DOHH2 (cell line): Measurements from ENCODE around the gene KCNJ14.

ENCODE experiments used
- H3F3A ChIP-seq: fragments of 200-600 bp; sonication (generic), shearing (Covaris generic); 2 replicates; pipeline ENCODE4 v1.6.0; 2016; ENCODE audit warnings: antibody characterized with exemption, mild to moderate bottlenecking; ENCODE audit not compliant: control insufficient read depth, insufficient read depth
- H3K27ac ChIP-seq: fragments of 200-600 bp; sonication (generic); 2 replicates; pipeline ENCODE4 v1.5.1; 2014; ENCODE audit warnings: low read depth, mild to moderate bottlenecking, low read length, moderate library complexity
- H3K27me3 ChIP-seq: fragments of 200-600 bp; sonication (generic); 2 replicates; pipeline ENCODE4 v1.6.1; 2014; ENCODE audit warnings: mild to moderate bottlenecking, low read length, mixed read lengths; ENCODE audit not compliant: control insufficient read depth
- H3K36me3 ChIP-seq: fragments of 200-600 bp; sonication (generic); 2 replicates; pipeline ENCODE4 v1.6.1; 2014; ENCODE audit warnings: mild to moderate bottlenecking, low read length, moderate library complexity, mixed read lengths; ENCODE audit not compliant: control insufficient read depth
- H3K4me1 ChIP-seq: fragments of 200-600 bp; sonication (generic); 2 replicates; pipeline ENCODE4 v1.6.1; 2014; ENCODE audit warnings: mild to moderate bottlenecking, low read length, mixed read lengths; ENCODE audit not compliant: control insufficient read depth
- H3K4me2 ChIP-seq: fragments of 200-600 bp; sonication (generic); 2 replicates; pipeline ENCODE4 v1.6.0; 2014; ENCODE audit warnings: mild to moderate bottlenecking, low read length, moderate library complexity
- H3K4me3 ChIP-seq: fragments of 200-600 bp; sonication (generic); 2 replicates; pipeline ENCODE4 v1.5.1; 2014; ENCODE audit warnings: mild to moderate bottlenecking, low read length, mixed read lengths
- H3K79me2 ChIP-seq: fragments of 200-600 bp; sonication (generic); 2 replicates; pipeline ENCODE4 v1.6.1; 2014; ENCODE audit warnings: mild to moderate bottlenecking, low read length, mixed read lengths; ENCODE audit not compliant: control insufficient read depth
- H3K9me2 ChIP-seq: fragments of 200-600 bp; sonication (generic); replicated peaks from 2 replicates; pipeline ENCODE4 v1.6.1; 2014; ENCODE audit warnings: mild to moderate bottlenecking, low read length, mixed read lengths; ENCODE audit not compliant: control insufficient read depth
- H3K9me3 ChIP-seq: fragments of 200-600 bp; sonication (generic); 2 replicates; pipeline ENCODE4 v1.6.1; 2014; ENCODE audit warnings: antibody characterized with exemption, low read length, mixed read lengths; ENCODE audit not compliant: control insufficient read depth, insufficient read depth
- H4K20me1 ChIP-seq: fragments of 200-600 bp; sonication (generic); 2 replicates; pipeline ENCODE4 v1.6.0; 2014; ENCODE audit warnings: low read depth, mild to moderate bottlenecking, antibody characterized with exemption, low read length, moderate library complexity; ENCODE audit not compliant: control insufficient read depth, insufficient read depth
- EZH2phosphoT487 ChIP-seq: fragments of 200-600 bp; sonication (generic); IDR thresholded peaks from 2 replicates; pipeline ENCODE4 v1.6.1; 2017; ENCODE audit warnings: borderline replicate concordance, mild to moderate bottlenecking, antibody characterized with exemption, low read length, moderate library complexity, mixed read lengths
- TF ChIP-seq, protein P1 (sequence below): fragments of 200-600 bp; sonication (generic); IDR thresholded peaks from one replicate; pipeline ENCODE4 v1.5.1; 2014; ENCODE audit warnings: antibody characterized with exemption, mild to moderate bottlenecking, low read depth, low read length; ENCODE audit not compliant: poor library complexity, severe bottlenecking

KCNJ14 gene

DNA sequence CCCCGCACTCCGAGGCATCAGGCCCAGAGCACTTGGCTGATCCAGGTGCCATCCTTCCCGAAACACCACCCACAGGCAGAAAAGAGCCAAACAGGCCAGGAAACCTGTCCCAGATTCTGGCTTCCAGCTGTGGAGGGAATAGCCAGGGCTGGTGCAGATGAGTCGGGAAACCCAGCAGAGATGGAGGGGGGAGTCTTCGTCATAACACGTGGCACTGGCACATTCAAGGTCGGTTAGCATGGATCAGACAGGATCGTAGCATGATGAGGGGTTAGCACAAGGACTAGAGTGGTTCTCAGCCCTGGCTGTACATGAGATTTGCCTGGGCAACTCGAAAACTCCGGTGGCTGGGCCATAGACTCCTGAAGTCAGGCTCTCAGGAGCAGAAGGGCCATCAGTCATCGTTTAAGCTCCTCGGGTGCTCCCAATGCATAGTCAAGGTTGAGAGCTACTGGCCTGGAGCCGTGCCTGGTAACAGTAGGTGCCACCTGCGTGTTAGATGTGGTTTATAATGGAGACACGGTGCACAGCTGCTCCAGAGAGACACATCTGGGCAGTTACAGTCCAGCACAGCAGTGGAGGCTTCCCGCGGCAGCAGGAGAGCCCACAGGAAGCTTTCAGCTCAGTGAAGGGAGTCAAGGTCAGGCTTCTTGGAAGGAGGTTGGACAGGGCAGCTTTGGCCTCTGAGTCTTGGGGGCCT is 20.1 kb downstream of the KCNJ14 start:
- TF ChIP-seq, protein P1, sequence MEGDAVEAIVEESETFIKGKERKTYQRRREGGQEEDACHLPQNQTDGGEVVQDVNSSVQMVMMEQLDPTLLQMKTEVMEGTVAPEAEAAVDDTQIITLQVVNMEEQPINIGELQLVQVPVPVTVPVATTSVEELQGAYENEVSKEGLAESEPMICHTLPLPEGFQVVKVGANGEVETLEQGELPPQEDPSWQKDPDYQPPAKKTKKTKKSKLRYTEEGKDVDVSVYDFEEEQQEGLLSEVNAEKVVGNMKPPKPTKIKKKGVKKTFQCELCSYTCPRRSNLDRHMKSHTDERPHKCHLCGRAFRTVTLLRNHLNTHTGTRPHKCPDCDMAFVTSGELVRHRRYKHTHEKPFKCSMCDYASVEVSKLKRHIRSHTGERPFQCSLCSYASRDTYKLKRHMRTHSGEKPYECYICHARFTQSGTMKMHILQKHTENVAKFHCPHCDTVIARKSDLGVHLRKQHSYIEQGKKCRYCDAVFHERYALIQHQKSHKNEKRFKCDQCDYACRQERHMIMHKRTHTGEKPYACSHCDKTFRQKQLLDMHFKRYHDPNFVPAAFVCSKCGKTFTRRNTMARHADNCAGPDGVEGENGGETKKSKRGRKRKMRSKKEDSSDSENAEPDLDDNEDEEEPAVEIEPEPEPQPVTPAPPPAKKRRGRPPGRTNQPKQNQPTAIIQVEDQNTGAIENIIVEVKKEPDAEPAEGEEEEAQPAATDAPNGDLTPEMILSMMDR, result no peak
- TF ChIP-seq EZH2phosphoT487, result no peak
- Histone ChIP-seq H3K79me2 (peaks cover 4% of the 10 kb centered on the region), H4K20me1 (0 out of 2 replicates have a peak, but pooled peaks cover 3% of the 10 kb centered on the region), H3K36me3 (peaks cover 54% of the 10 kb centered on the region), H3F3A (no peaks in the 10 kb centered on the region), H3K27me3 (no peaks in the 10 kb centered on the region), H3K4me1 (peaks cover 4% of the 10 kb centered on the region), H3K9me2 (no peaks in the 10 kb centered on the region), H3K4me2 (no peak overlapping the region), H3K27ac (no peak overlapping the region), H3K4me3 (no peak overlapping the region), H3K9me3 (no peaks in the 10 kb centered on the region)

DNA sequence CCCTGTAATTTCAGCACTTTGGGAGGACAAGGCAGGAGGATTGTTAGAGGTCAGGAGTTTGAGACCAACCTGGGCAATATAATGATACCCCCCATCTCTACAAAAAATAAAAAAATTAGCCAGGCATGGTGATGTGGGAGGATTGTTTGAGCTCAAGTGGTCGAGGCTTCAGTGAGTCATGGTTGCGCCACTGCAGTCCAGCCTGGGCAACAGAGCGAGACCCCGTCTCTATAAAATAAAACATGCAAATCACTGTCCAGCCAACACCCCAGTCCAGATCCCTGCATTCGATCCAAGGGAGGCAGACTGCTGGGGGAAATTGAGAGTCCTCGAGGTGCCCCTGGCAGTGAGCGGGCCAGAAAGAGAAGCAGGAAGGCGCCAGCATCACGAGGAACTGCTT is 20.8 kb downstream of the KCNJ14 start:
- H4K20me1 ChIP-seq, result no peaks in the 10 kb centered on the region
- H3K9me2 ChIP-seq, result no peaks in the 10 kb centered on the region
- H3K4me1 ChIP-seq, result peaks cover 6% of the 10 kb centered on the region; the same call in 1 of the 2 replicates
- H3K79me2 ChIP-seq, result no peaks in the 10 kb centered on the region; the same call in 1 of the 2 replicates
- H3K27me3 ChIP-seq, result no peaks in the 10 kb centered on the region
- no peak for TF ChIP-seq EZH2phosphoT487
- TF ChIP-seq, protein P1, result no peak
- no peaks in the 10 kb centered on the region for H3F3A ChIP-seq
- no peak overlapping the region for H3K4me2 ChIP-seq
- H3K9me3 ChIP-seq, result no peaks in the 10 kb centered on the region
- H3K4me3 ChIP-seq, result no peak overlapping the region
- H3K27ac ChIP-seq, result no peak overlapping the region
- H3K36me3 ChIP-seq, result peaks cover 48% of the 10 kb centered on the region

DNA sequence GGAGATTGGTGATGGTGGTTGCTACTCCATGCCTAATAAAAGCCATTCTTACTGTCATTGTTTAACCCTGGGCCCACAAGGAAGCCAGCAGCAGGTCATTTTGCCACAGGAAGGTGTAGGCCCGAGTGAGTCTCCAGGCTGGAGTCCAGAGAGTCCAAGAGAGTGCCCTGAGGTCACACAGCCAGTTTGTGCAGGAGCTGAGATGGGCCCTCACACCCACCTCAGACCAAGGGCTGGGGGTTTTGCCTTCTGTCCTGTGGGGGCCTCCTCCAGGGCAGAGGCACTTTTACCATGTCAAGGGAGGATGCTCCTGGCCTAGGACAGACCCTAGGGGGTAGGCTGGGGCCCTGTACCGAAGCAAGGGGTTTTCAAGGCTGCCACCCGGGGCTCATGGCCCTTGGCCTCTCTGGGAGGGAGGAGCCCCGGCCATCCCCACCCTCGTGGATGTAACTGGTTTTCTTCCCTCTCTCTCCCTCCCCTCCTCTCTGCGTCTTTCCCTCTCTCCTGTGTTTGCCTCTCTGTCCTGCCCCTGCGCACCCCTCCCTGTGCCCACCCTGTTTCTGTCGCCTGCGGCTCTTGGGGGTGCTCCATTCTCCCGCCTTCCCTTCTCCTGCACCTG is 21.8 kb downstream of the KCNJ14 start:
- H3F3A ChIP-seq, result peaks cover 2% of the 10 kb centered on the region; the same call in 1 of the 2 replicates
- peaks cover 38% of the 10 kb centered on the region for H3K36me3 ChIP-seq
- no peak overlapping the region for H3K4me2 ChIP-seq
- no peaks in the 10 kb centered on the region; the same call in 1 of the 2 replicates for H3K79me2 ChIP-seq
- no peaks in the 10 kb centered on the region for H4K20me1 ChIP-seq
- H3K27me3 ChIP-seq, result no peaks in the 10 kb centered on the region
- TF ChIP-seq, protein P1, result no peak
- no peak for TF ChIP-seq EZH2phosphoT487
- no peak overlapping the region for H3K4me3 ChIP-seq
- H3K27ac ChIP-seq, result no peak overlapping the region
- H3K9me3 ChIP-seq, result no peaks in the 10 kb centered on the region
- H3K9me2 ChIP-seq, result no peaks in the 10 kb centered on the region
- peaks cover 6% of the 10 kb centered on the region; the same call in 1 of the 2 replicates for H3K4me1 ChIP-seq
